HepG2 (cell line): ENCODE results near the gene CAMK1D. TPM values are rescaled to one million over a fixed set of nuclear protein-coding genes. Genes with fewer than 3 reads are reported as not detected.

Source experiments
- ATAC-seq: fragments of 200-7000 bp; cut with Tn5 transposase; 3 replicates; pipeline ENCODE4 v1.9.1; 2020; ENCODE audit warnings: mild to moderate bottlenecking, moderate library complexity
- BruUV-seq: library from RNA; stranded (reverse); fragments of 400-500 nt; replicated peaks from 2 replicates; lab custom pipeline; 2021; lab: Mats Ljungman, UMichigan
- CTCF ChIA-PET: fragments of 300-600 bp; formaldehyde crosslinking; extraction: SDS; loops from one replicate; lab custom pipeline; 2021; ENCODE audit warnings: low total read pairs, inconsistent platforms, low intra/inter-chr PET ratio; lab: Yijun Ruan, JAX
- POLR2A ChIA-PET: fragments of 350-600 bp; sonication (Branson Sonifier 250); formaldehyde crosslinking; loops from one replicate; lab custom pipeline; 2020; ENCODE audit warnings: antibody characterized with exemption, inconsistent platforms; lab: Yijun Ruan, JAX
- DNase-seq: peaks from one replicate; pipeline ENCODE4 v3.0.0-alpha.2; 2015; ENCODE audit warnings: low spot score
- FAIRE-seq: peaks from 3 replicates; lab custom pipeline; 2011; peaks lifted over from hg19 to GRCh38; lab: Jason Lieb, UNC
- H2AFZ ChIP-seq: one replicate; pipeline ENCODE4 v1.6.1; 2011; ENCODE audit warnings: low read length, inconsistent platforms
- H3K27ac ChIP-seq: fragments of 300-600 bp; 3 replicates; pipeline ENCODE4 v1.8.0; 2011; ENCODE audit warnings: mixed run types, mild to moderate bottlenecking, mixed read lengths, low read length, inconsistent platforms; ENCODE audit not compliant: insufficient read depth; ENCODE audit errors: extremely low read length
- H3K27me3 ChIP-seq, 2 experiments: fragments of 200-600 bp in 1 of 2; 2 replicates in 1 of 2; 3 replicates in 1 of 2; pipeline versions ENCODE4 v1.6.0 to v1.8.0; 2011; ENCODE audit warnings: low read length in 2 of 2, mild to moderate bottlenecking in 2 of 2, moderate library complexity in 2 of 2, inconsistent platforms in 1 of 2; ENCODE audit not compliant: insufficient read depth in 2 of 2, control insufficient read depth in 1 of 2
- H3K36me3 ChIP-seq, 2 experiments: fragments of 200-600 bp in 1 of 2; replicated peaks in 1 of 2; 2 replicates in 1 of 2; 3 replicates in 1 of 2; pipeline versions ENCODE4 v1.5.1 to v1.8.0; 2011; ENCODE audit warnings: low read length in 2 of 2, inconsistent platforms in 1 of 2; ENCODE audit not compliant: insufficient read depth in 2 of 2, control insufficient read depth in 1 of 2
- H3K4me1 ChIP-seq: 2 replicates; pipeline ENCODE4 v1.5.1; 2012; ENCODE audit warnings: low read length, inconsistent platforms; ENCODE audit not compliant: insufficient read depth
- H3K4me2 ChIP-seq: 2 replicates; pipeline ENCODE4 v1.6.0; 2011; ENCODE audit warnings: low read depth, low read length, inconsistent platforms
- H3K4me3 ChIP-seq, 3 experiments: fragments of 200-600 bp in 1 of 3; sonication (generic), shearing (Covaris generic) in 1 of 3; replicated peaks in 1 of 3; 2 replicates each; pipeline ENCODE4 v1.5.1; 2011 to 2016; ENCODE audit warnings: low read length in 3 of 3, inconsistent platforms in 2 of 3, low read depth in 2 of 3, mild to moderate bottlenecking in 2 of 3, control low read depth in 1 of 3, mixed read lengths in 1 of 3; ENCODE audit not compliant: insufficient read depth in 1 of 3
- H3K79me2 ChIP-seq: one replicate; pipeline ENCODE4 v1.6.1; 2011; ENCODE audit warnings: low read length, inconsistent platforms; ENCODE audit not compliant: insufficient read depth
- H3K9ac ChIP-seq: 2 replicates; pipeline ENCODE4 v1.6.0; 2011; ENCODE audit warnings: mild to moderate bottlenecking, low read depth, low read length, inconsistent platforms; ENCODE audit not compliant: insufficient read depth
- H3K9me3 ChIP-seq: 2 replicates; pipeline ENCODE4 v1.5.1; 2012; ENCODE audit warnings: mild to moderate bottlenecking, low read length
- H4K20me1 ChIP-seq: 2 replicates; pipeline ENCODE4 v1.6.0; 2011; ENCODE audit warnings: inconsistent platforms, mild to moderate bottlenecking, low read length, moderate library complexity; ENCODE audit not compliant: insufficient read depth
- CREM ChIP-seq, 2 experiments: sonication (generic) in 1 of 2; formaldehyde crosslinking in 1 of 2; IDR thresholded peaks; 2 replicates each; pipeline versions ENCODE4 v1.4.0 to v1.6.1; 2016 to 2020; ENCODE audit warnings: antibody characterized with exemption in 1 of 2, mild to moderate bottlenecking in 1 of 2, missing genetic modification reagents in 1 of 2
- KLF11 ChIP-seq: IDR thresholded peaks from 2 replicates; pipeline ENCODE4 v1.6.1; 2016; ENCODE audit warnings: missing compliant biosample characterization
- KLF15 ChIP-seq: sonication (generic); formaldehyde crosslinking; IDR thresholded peaks from 2 replicates; pipeline ENCODE4 v1.8.1; 2023; ENCODE audit warnings: borderline replicate concordance, mild to moderate bottlenecking, inconsistent platforms, missing genetic modification reagents, mixed read lengths
- KLF6 ChIP-seq: IDR thresholded peaks from 2 replicates; pipeline ENCODE4 v1.8.0; 2016; ENCODE audit warnings: missing biosample characterization, missing genetic modification reagents
- ONECUT2 ChIP-seq: sonication (generic); formaldehyde crosslinking; IDR thresholded peaks from 2 replicates; pipeline ENCODE4 v1.4.0; 2020; ENCODE audit warnings: missing genetic modification reagents
- PITX1 ChIP-seq: sonication (generic); formaldehyde crosslinking; IDR thresholded peaks from 2 replicates; pipeline ENCODE4 v1.5.1; 2020; ENCODE audit warnings: mild to moderate bottlenecking, missing genetic modification reagents
- PLSCR1 ChIP-seq: sonication (generic); formaldehyde crosslinking; IDR thresholded peaks from 2 replicates; pipeline ENCODE4 v1.5.0; 2020; ENCODE audit warnings: missing genetic modification reagents, mild to moderate bottlenecking, borderline replicate concordance
- SMAD9 ChIP-seq: sonication (generic); formaldehyde crosslinking; IDR thresholded peaks from 2 replicates; pipeline ENCODE4 v1.5.1; 2020; ENCODE audit warnings: mild to moderate bottlenecking, missing genetic modification reagents
- TRIM24 ChIP-seq: sonication (generic); formaldehyde crosslinking; IDR thresholded peaks from 2 replicates; pipeline ENCODE4 v1.8.0; 2022; ENCODE audit warnings: mild to moderate bottlenecking, missing genetic modification reagents
- ZNF850 ChIP-seq: sonication (generic); formaldehyde crosslinking; conservative IDR thresholded peaks from 2 replicates; pipeline ENCODE4 v1.9.0; 2021; ENCODE audit warnings: mild to moderate bottlenecking, missing genetic modification reagents
- WGBS: methylation state at CpG from one replicate; pipeline ENCODE4 v1.1.6; 2017; ENCODE audit warnings: low lambda C conversion rate; 5-methylcytosine and 5-hydroxymethylcytosine counted together
- in situ Hi-C: cut with HindIII; loops from 2 replicates; pipeline ENCODE4 v1.10.0; 2017; ENCODE audit warnings: low pct_unique_long_range_greater_than_20kb; ENCODE audit not compliant: extremely low pct_ligation_motif_present
- intact Hi-C: fragments of 100-400 bp; cut with micrococcal nuclease; formaldehyde crosslinking; loops from one replicate; pipeline ENCODE4 v1.10.0; 2022; ENCODE audit not compliant: unreplicated experiment
- polyA plus RNA-seq, 8 experiments: library from polyadenylated mRNA; depleted of rRNA in 3 of 8; stranded (reverse) in 7 of 8; unstranded in 1 of 8; fragments of >200 nt; fragmentation: Illumina TruSeq in 4 of 8; extraction: Trizol in 4 of 8; gene quantifications; 2 replicates each; pipeline versions ENCODE4 v1.2.1 to v1.2.3, GENCODE V29; 2011 to 2016; ENCODE audit warnings: low read depth in 4 of 8, missing spikeins in 1 of 8, mixed read lengths in 1 of 8; ENCODE audit not compliant: insufficient read depth in 1 of 8
- total RNA-seq, 5 experiments: library from RNA; depleted of rRNA; stranded (reverse); fragments of >200 nt; fragmentation: Illumina TruSeq; extraction: Trizol; gene quantifications; 2 replicates each; pipeline ENCODE4 v1.2.3, GENCODE V29; 2016; ENCODE audit warnings: low read depth in 1 of 5
- TF ChIP-seq, protein P1 (sequence below): sonication (generic); formaldehyde crosslinking; IDR thresholded peaks from 2 replicates; pipeline ENCODE4 v1.4.0; 2020; ENCODE audit warnings: mild to moderate bottlenecking, missing genetic modification reagents
- TF ChIP-seq, protein P2 (sequence below): sonication (generic); formaldehyde crosslinking; IDR thresholded peaks from 2 replicates; pipeline ENCODE4 v1.8.1; 2022; ENCODE audit warnings: mild to moderate bottlenecking, missing genetic modification reagents

Gene CAMK1D
- total and polyA plus RNA-seq, 2 of the 13 experiments (the other 11 are each of a cell fraction or from before 2014, with no cell fraction given): under 0.01 TPM; not detected in 1

GRCh38 chr10:12740813-12741212 lies 391.5 kb downstream of the CAMK1D start:
- FAIRE-seq (no peak), DNase-seq (no peak), ATAC-seq (no peak)
- Histone ChIP-seq H2AFZ (no peak overlapping the region), H3K79me2 (no peaks in the 10 kb centered on the region), H3K27ac (no peak overlapping the region), H3K27me3 (no peaks in the 10 kb centered on the region; a peak in 3 of 5 replicates), H3K9me3 (no peaks in the 10 kb centered on the region), H3K4me2 (no peak overlapping the region), H3K4me1 (no peaks in the 10 kb centered on the region), H3K4me3 (no peak overlapping the region), H3K9ac (no peak overlapping the region), H4K20me1 (no peaks in the 10 kb centered on the region), H3K36me3 (no peaks in the 10 kb centered on the region)
- POLR2A ChIA-PET: no interaction called here
- intact Hi-C loops (no loop called here), in situ Hi-C loops (no loop called here)
- no TSS peak for BruUV-seq
- CTCF ChIA-PET: no interaction called here
- 8% methylated on average over 3 of the region's 3 CpGs for WGBS
- TF ChIP-seq, protein P1, sequence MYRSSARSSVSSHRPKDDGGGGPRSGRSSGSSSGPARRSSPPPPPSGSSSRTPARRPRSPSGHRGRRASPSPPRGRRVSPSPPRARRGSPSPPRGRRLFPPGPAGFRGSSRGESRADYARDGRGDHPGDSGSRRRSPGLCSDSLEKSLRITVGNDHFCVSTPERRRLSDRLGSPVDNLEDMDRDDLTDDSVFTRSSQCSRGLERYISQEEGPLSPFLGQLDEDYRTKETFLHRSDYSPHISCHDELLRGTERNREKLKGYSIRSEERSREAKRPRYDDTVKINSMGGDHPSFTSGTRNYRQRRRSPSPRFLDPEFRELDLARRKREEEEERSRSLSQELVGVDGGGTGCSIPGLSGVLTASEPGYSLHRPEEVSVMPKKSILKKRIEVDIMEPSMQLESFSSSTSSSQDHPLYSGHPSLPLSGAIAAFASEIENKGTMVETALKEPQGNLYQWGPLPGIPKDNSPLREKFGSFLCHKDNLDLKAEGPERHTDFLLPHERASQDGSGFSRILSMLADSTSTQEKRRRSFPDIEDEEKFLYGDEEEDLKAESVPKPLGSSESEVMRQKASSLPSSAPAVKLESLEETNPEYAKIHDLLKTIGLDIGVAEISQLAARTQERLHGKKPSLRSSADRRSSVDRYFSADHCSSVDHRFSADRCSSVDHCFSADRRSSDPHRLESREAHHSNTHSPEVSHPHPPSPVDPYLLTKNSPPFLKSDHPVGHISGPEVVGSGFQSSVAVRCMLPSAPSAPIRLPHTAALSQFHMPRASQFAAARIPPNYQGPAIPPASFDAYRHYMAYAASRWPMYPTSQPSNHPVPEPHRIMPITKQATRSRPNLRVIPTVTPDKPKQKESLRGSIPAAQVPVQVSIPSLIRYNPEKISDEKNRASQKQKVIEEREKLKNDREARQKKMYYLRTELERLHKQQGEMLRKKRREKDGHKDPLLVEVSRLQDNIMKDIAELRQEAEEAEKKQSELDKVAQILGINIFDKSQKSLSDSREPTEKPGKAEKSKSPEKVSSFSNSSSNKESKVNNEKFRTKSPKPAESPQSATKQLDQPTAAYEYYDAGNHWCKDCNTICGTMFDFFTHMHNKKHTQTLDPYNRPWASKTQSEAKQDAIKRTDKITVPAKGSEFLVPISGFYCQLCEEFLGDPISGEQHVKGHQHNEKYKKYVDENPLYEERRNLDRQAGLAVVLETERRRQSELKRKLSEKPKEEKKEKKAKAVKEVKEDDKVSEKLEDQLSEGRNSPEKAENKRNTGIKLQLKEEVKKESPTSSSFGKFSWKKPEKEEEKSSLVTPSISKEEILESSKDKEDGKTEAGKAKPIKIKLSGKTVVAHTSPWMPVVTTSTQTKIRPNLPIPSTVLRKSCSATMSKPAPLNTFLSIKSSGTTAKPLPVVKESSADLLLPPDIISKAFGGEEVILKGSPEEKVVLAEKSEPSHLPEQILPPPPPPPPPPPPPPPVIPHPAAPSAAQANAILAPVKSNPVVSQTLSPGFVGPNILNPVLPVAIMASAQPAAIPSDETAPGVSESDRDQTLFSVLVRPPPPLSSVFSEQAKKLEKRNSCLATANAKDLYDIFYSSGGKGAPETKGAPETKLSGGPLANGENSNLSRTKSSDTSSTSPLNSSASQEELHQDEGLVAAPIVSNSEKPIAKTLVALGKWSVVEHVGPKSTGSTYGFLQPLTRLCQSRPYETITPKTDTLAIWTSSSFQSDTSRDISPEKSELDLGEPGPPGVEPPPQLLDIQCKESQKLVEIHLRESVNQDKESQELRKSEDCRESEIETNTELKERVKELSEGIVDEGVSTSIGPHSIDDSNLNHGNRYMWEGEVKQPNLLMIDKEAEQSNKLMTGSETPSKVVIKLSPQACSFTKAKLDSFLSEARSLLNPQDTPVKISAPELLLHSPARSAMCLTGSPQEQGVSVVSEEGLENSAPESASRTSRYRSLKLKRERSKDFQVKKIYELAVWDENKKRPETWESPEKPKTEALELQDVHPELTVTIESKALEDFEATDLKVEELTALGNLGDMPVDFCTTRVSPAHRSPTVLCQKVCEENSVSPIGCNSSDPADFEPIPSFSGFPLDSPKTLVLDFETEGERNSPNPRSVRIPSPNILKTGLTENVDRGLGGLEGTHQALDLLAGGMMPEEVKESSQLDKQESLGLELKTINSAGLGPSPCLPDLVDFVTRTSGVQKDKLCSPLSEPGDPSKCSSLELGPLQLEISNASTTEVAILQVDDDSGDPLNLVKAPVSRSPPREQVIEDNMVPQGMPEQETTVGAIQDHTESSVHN (CRISPR knock-in tag): no peak
- TF ChIP-seq CREM (IDR thresholded peaks at IDR 0.05): no peak
- no peak for TF ChIP-seq CREM (CRISPR knock-in tag; IDR thresholded peaks at IDR 0.05)
- TF ChIP-seq ONECUT2 (CRISPR knock-in tag): no peak
- TF ChIP-seq PITX1 (CRISPR knock-in tag): no peak
- TF ChIP-seq PLSCR1 (CRISPR knock-in tag): no peak
- TF ChIP-seq KLF15 (CRISPR knock-in tag): no peak
- no peak for TF ChIP-seq TRIM24
- no peak for TF ChIP-seq KLF6
- TF ChIP-seq, protein P2, sequence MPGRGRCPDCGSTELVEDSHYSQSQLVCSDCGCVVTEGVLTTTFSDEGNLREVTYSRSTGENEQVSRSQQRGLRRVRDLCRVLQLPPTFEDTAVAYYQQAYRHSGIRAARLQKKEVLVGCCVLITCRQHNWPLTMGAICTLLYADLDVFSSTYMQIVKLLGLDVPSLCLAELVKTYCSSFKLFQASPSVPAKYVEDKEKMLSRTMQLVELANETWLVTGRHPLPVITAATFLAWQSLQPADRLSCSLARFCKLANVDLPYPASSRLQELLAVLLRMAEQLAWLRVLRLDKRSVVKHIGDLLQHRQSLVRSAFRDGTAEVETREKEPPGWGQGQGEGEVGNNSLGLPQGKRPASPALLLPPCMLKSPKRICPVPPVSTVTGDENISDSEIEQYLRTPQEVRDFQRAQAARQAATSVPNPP: no peak
- no peak for TF ChIP-seq KLF11 (CRISPR knock-in tag)
- TF ChIP-seq SMAD9: no peak
- TF ChIP-seq ZNF850 (CRISPR knock-in tag): no peak
